Panc1 (cell line): Measurements from ENCODE around the gene AMIGO1.

Source experiments
- CTCF ChIP-seq: fragments of 450-650 bp; IDR thresholded peaks from 2 replicates; pipeline ENCODE4 v1.5.1; 2017; ENCODE audit warnings: mild to moderate bottlenecking
- POLR2AphosphoS5 ChIP-seq: IDR thresholded peaks from 2 replicates; pipeline ENCODE4 v1.6.1; 2012; ENCODE audit warnings: mild to moderate bottlenecking, low read depth, low read length, moderate library complexity
- SIN3A ChIP-seq: IDR thresholded peaks from 2 replicates; pipeline ENCODE4 v1.6.1; 2012; ENCODE audit warnings: low read depth, mild to moderate bottlenecking, low read length, moderate library complexity, borderline replicate concordance; ENCODE audit not compliant: insufficient read depth
- TCF7L2 ChIP-seq: IDR thresholded peaks from 2 replicates; pipeline ENCODE4 v1.6.1; 2011; ENCODE audit warnings: mild to moderate bottlenecking, low read depth, low read length, inconsistent platforms
- TF ChIP-seq, protein P1 (sequence below), 2 experiments: IDR thresholded peaks; 2 replicates each; pipeline ENCODE4 v1.6.1; 2011 to 2012; ENCODE audit warnings: low read depth in 2 of 2, control low read depth in 1 of 2, low read length in 1 of 2, mild to moderate bottlenecking in 1 of 2, moderate library complexity in 1 of 2; ENCODE audit not compliant: insufficient read depth in 1 of 2

DNA sequence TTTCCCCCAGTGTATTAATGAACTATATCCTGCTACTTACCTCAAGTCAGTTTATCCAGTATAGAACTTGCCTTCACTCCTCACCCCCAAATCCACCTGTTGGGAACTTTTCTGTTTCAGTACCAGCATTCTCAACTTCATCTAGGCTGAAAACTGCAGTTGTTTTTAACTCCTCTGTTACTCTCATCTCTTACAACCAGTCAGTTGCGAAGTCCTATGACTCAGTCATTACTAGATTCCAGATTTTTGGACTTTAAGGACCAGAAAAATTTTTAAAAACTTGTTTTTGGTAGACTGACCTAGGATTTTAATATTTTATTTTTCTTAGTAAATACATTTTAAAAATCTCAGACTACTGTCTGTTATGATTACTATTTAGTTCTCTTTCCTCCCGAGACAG is 47.0 kb upstream of the AMIGO1 start:
- TF ChIP-seq CTCF (no peak), POLR2AphosphoS5 (no peak), TCF7L2 (no peak), SIN3A (no peak)
- TF ChIP-seq, protein P1, sequence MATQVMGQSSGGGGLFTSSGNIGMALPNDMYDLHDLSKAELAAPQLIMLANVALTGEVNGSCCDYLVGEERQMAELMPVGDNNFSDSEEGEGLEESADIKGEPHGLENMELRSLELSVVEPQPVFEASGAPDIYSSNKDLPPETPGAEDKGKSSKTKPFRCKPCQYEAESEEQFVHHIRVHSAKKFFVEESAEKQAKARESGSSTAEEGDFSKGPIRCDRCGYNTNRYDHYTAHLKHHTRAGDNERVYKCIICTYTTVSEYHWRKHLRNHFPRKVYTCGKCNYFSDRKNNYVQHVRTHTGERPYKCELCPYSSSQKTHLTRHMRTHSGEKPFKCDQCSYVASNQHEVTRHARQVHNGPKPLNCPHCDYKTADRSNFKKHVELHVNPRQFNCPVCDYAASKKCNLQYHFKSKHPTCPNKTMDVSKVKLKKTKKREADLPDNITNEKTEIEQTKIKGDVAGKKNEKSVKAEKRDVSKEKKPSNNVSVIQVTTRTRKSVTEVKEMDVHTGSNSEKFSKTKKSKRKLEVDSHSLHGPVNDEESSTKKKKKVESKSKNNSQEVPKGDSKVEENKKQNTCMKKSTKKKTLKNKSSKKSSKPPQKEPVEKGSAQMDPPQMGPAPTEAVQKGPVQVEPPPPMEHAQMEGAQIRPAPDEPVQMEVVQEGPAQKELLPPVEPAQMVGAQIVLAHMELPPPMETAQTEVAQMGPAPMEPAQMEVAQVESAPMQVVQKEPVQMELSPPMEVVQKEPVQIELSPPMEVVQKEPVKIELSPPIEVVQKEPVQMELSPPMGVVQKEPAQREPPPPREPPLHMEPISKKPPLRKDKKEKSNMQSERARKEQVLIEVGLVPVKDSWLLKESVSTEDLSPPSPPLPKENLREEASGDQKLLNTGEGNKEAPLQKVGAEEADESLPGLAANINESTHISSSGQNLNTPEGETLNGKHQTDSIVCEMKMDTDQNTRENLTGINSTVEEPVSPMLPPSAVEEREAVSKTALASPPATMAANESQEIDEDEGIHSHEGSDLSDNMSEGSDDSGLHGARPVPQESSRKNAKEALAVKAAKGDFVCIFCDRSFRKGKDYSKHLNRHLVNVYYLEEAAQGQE (IDR thresholded peaks at IDR 0.05; ENCODE audit: insufficient read depth in 1 of 2, low read depth in 2 of 2, low read length in 1 of 2) = no peak
